CD4-positive, alpha-beta T cell treated with Interleukin-15 for 4 hours (primary cell): Measurements from ENCODE around the gene HHATL.

Source experiments
- DNase-seq: peaks from one replicate; pipeline ENCODE4 v3.0.0-alpha.2; 2020; ENCODE audit warnings: low spot score

HHATL gene

GRCh38 chr3:42652611-42653302 is 49.8 kb downstream of the HHATL start:
- DNase-seq: no peak

GRCh38 chr3:42652251-42652610 is 50.4 kb downstream of the HHATL start:
- DNase-seq: no peak

- DNase-seq: no peak
These were observed 51.1 kb downstream of the HHATL start for GRCh38 chr3:42651248-42652091.

GRCh38 chr3:42649783-42650182 is 52.8 kb downstream of the HHATL start:
- DNase-seq: no peak

GRCh38 chr3:42649006-42649405 is 53.6 kb downstream of the HHATL start:
- DNase-seq: no peak

- DNase-seq: no peak
These were observed 54.7 kb downstream of the HHATL start for GRCh38 chr3:42647821-42648459.
